Lung microvascular endothelial cell (primary cell): ENCODE measurements around the gene PPM1A. TPM values are rescaled to one million over a fixed set of nuclear protein-coding genes. Genes with fewer than 3 reads are reported as not detected.

Source experiments
- DNase-seq, 2 donors: peaks; one replicate each; pipeline versions ENCODE4 v3.0.0 to v3.0.0-alpha.2; 2010; ENCODE audit warnings: low read depth in 2 of 2
- total RNA-seq: library from RNA; depleted of rRNA; stranded (reverse); fragments of >200 nt; gene quantifications from 2 replicates; pipeline ENCODE4 v1.2.1, GENCODE V29; 2014

Gene PPM1A
- total RNA-seq, 1 donor from 2014 or later: 13.5 TPM

GRCh38 chr14:60265163-60265562, 16.1 kb downstream of the PPM1A start:
- no peak for DNase-seq

- peak; percentile 15 to 55 for DNase-seq
Observed at GRCh38 chr14:60266021-60266937, 17.3 kb downstream of the PPM1A start.

GRCh38 chr14:60272177-60272576, 23.2 kb downstream of the PPM1A start:
- no peak for DNase-seq

DNA sequence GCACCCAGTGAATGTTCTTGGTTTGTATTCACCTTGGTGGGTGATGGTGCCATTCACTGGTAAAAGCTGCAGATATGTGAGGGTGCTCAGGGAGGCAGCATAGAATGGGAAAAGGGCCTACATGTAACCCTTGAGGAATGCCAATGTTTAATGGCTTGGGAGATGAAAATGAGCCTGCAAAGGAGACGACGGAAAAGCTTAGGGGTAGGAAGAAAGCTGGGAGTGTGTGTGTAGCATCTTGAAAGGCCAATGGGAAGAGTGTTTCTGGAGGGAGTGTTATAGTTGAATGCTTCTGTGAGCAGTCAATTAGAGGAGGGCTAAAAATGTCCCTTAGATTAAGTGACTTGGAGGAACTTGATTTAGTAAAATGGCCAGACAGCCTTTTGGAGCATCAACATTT, 24.9 kb downstream of the PPM1A start:
- DNase-seq: no peak

GRCh38 chr14:60274448-60274847, 25.4 kb downstream of the PPM1A start:
- no peak for DNase-seq

DNA sequence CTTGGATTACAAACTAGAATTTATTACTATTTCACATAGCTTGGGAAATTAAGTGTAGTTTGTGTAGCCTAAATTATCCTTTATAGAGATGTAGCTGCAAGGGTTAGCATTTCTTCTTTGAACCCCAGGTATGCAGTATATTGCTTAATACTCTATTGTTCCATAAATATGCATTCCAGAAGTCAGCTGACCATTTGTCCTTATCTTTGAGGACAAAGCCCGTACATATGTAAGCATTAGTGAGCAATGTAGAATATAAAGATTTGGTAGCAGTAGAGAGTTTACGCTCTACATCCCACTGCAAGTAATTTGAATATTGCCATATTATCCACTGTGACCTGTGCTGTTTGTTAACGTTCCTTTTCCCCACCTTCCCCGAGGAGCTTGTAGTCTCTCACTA, 26.9 kb downstream of the PPM1A start:
- peak in 1 of 2 donors; percentile 6 for DNase-seq

DNA sequence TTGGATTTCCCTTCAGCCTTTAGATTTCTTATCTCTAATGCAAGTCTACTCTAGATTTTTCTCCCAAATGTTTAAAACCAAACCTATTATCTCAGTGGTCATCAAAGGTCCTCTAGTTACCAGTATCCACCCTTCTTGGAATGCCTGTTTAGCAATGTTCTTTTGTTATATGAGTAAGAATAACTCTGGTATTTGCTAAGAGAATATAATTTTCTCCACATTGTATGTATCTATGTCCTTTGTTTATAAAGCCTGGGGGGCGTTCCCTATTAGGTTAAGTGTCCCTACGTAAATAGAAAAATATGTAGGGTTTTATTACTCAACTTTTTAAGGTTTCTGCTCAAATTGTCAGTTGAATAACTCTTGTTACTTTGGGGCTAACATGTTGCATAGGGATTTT, 27.3 kb downstream of the PPM1A start:
- DNase-seq: no peak

GRCh38 chr14:60277605-60278190, 28.7 kb downstream of the PPM1A start:
- no peak for DNase-seq

DNA sequence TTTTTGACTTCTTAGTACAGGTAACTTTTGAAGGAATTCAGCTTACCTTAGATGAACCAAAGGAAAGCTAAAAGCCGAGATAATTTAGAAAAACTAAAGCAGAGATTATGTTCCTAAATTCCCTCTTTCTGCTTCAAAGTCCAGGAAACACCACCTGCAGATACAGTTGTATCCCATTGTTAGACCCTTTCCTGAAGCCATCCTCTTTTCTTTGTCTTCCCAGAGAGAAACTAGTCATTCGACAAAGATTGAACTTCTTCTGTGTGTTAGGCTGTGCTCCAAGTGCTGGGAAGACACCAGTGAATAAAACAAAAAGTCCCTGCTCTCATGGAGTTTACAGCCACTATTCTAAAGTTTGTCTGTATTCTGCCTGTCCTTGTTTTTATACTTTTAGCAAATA, 29.3 kb downstream of the PPM1A start:
- DNase-seq: peak in 1 of 2 donors; percentile 11

GRCh38 chr14:60287452-60287851, 38.4 kb downstream of the PPM1A start:
- no peak for DNase-seq

DNA sequence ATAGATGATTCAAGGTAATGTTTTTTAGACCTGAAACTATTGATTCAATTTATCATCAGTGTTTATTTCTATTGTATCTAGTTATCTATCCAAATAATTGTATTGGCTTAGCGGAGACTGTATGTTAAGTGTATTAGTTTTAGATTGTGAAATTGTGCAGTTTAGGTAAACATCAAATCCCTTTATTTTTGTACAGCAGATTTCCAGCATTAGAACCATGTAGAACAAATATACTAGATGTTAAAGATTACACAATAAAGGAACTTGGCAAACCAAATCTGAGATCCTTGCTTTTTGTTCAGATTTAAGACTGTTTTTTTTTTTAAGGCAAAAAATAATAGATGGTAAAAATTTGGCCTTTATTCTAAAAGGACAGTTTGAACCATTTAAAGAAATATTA, 39.3 kb downstream of the PPM1A start:
- DNase-seq: no peak

- DNase-seq: peak in 1 of 2 donors; percentile 5
Observed at GRCh38 chr14:60294411-60295069, 45.5 kb downstream of the PPM1A start.

DNA sequence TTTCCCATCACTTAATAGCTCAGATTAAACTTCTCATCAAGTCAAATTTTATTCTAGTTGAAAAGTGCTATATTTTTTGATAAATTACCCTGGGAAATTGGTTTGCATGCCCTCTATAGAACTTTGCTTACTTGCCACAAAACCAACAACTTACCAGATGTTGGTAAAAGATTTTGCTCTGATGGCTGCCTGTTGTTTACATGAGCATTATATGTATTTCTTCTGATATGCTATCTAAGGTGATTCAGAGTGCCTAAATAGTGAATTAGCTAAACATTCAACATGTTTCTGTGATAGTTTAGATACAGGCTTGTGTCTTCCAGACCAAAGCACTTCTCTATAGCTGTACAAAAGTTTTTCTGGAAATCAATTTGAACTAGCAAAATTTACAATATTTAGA, 51.0 kb downstream of the PPM1A start:
- DNase-seq: no peak

DNA sequence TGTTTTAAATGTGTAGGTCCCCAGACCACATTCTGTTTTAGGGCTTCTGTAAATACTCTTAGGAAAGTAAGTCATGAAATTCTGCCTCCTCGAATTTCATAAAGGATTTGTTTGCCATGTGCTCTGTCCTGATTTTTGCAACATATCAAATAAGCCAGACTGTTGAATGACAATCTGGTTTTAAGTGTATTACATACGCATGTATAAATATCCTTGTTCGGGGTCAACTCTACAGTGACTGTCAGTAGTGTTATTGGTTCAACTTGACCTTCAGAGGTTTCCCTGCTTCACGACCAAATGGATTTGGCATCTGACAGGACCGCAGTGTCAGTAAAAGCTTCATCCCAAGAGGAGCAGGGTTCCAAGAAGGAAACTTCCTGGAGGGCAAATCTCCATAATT, 52.7 kb downstream of the PPM1A start:
- no peak for DNase-seq

DNA sequence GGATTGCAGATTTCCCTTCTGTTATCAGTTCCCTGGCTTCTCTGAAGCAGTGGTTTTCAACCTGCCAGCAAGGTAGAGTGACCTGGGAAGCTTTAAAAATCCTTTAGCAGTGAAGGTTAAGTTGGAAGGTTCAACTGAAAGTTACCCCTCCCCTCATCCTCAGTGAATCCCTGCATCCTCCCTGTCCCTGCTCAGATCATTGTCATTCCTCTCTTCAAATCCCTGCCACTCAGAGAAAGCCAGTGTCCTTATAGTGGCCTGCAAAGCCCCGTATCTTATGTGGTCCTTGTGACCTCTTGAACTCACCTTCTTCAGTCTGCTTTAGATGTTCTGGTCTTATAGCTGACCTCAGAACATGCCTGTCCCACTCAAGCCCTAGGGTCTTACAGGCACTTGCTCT, 53.6 kb downstream of the PPM1A start:
- DNase-seq: no peak

- DNase-seq: no peak
Observed at GRCh38 chr14:60303745-60304144, 54.7 kb downstream of the PPM1A start.

DNA sequence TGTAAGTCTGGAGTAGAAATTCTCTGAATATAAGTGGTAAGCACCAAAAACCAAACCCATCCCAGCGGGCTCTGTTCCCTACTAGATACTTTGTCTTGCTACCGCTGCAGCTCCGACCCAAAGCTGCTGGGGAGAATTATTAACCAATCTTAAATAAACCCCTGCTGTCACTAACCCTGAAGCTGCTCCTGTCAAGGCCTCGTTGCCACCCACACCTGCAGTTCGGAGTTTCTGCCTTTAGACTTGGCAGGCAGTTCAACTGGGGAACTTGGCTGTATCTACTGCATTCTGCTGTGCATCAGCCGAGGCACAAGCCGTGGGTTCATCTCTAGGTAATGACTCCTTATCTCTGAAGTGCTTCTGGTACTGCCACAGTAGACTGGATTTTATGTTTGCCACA, 55.5 kb downstream of the PPM1A start:
- no peak for DNase-seq

DNA sequence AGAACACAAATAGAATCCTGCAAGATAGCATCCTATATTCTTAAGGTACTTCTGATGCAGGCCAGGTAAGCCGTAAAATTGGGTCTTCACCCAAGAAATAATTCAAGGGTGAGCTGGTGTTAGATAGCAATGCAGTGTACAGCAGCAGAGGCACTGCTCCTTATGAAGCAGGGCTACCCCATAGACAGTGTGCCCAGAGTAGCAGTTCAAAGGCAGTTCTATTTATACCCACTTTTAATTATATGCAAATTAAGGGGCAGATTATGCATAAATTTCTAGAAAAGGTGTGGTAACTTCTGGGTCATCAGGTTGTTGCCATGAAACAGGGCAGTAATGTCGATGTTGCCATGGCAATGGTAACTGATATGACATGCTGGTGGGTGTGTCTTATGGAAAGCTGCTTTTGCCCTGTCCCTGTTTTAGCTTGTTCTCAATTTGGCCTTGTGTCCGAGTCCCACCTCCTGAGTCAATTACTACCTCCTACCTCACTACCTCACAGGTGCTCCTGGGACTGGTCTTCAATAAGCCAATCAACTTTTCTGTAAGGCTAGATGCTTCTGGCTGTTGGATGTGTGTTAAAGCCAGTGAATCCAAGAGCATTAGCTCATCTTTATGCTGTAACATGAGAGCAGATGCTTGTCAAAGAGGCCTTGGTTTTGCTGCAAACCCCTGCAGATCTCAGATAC, 61.0 kb downstream of the PPM1A start:
- no peak for DNase-seq

DNA sequence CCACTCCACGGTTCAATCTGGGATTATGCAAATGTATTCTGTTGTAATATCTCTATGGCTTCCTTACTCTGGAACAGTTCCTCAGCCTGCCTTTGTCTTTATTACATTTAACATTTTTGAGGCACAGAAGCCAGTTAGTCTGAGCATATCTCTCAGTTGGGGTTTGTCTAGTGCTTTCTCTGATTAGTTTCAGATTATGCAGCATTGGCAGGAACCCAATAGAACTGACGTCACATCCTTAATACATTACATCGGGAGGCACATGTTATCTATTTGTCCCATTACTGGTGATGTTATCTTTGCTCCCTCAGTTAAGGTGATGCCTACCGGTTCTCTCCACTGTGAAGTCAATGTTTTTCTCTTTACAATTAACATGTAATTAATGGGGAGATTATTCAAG, 62.4 kb downstream of the PPM1A start:
- peak; percentile 38 to 75 for DNase-seq

DNA sequence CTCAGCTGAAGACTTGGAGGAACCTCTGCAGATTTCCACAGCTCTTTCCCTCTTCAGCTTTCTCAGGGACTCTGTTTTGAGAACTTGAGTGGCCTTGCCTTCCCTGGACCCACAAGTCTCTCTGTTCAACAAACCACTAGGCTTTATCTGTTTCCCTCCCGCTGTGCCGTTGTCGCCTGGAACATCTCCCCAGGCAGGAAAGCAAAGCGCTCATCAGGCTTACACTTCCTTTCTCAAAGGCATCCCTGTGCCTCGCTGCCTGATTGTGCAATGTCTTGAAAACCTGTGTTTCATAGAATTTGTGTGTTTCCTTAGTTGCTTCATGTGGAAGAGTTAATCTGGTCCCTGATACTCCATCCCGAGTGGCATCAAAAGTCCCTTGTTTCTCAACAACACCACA, 64.1 kb downstream of the PPM1A start:
- DNase-seq: no peak

- DNase-seq: no peak
Observed at GRCh38 chr14:60315196-60315990, 66.4 kb downstream of the PPM1A start.
